Measurements from ENCODE around the gene ST6GALNAC2.
"Not testable (repeated sequence)": the region's sequence is repeated elsewhere in the genome, so short reads cannot be mapped to it uniquely, and the experiment has no call there.

Gene ST6GALNAC2

GRCh38 chr17:76585649-76586593, at the start of gene ST6GALNAC2:
Gene ST6GALNAC2, minus strand, starts transcription at chr17:76585860. Its CDS starts 52 bp downstream, at chr17:76585808.
- peak; percentile 48 to 56 for DNase-seq

GRCh38 chr17:76635039-76635438, 49.4 kb upstream of the ST6GALNAC2 start:
- no peak for DNase-seq

- no peak for DNase-seq
Measured at GRCh38 chr17:76633628-76634328, 48.1 kb upstream of the ST6GALNAC2 start.

GRCh38 chr17:76631821-76632565, 46.3 kb upstream of the ST6GALNAC2 start:
- DNase-seq: no peak

GRCh38 chr17:76630151-76630550, 44.5 kb upstream of the ST6GALNAC2 start:
- DNase-seq: no peak

GRCh38 chr17:76627510-76627909, 41.9 kb upstream of the ST6GALNAC2 start:
- DNase-seq: no peak

GRCh38 chr17:76626442-76626841, 40.8 kb upstream of the ST6GALNAC2 start:
- no peak for DNase-seq

- no peak for DNase-seq
Measured at GRCh38 chr17:76625496-76625895, 39.8 kb upstream of the ST6GALNAC2 start.

- peak; percentile 74 to 79 for DNase-seq
Measured at GRCh38 chr17:76623271-76624146, 37.8 kb upstream of the ST6GALNAC2 start.

- DNase-seq: no peak
Measured at GRCh38 chr17:76617838-76618237, 32.2 kb upstream of the ST6GALNAC2 start.

GRCh38 chr17:76614912-76615617, 29.4 kb upstream of the ST6GALNAC2 start:
- DNase-seq: no peak

- DNase-seq: peak in 1 of 2 donors; percentile 30
Measured at GRCh38 chr17:76614064-76614759, 28.6 kb upstream of the ST6GALNAC2 start.

GRCh38 chr17:76612977-76613851, 27.6 kb upstream of the ST6GALNAC2 start:
- no peak for DNase-seq

- no peak for DNase-seq
Measured at GRCh38 chr17:76612465-76612864, 26.8 kb upstream of the ST6GALNAC2 start.

- DNase-seq: no peak
Measured at GRCh38 chr17:76611758-76612157, 26.1 kb upstream of the ST6GALNAC2 start.

- DNase-seq: not testable (repeated sequence)
Measured at GRCh38 chr17:76611080-76611749, 25.6 kb upstream of the ST6GALNAC2 start.

GRCh38 chr17:76606685-76607084, 21.0 kb upstream of the ST6GALNAC2 start:
- not testable (repeated sequence) for DNase-seq

- no peak for DNase-seq
Measured at GRCh38 chr17:76601065-76601464, 15.4 kb upstream of the ST6GALNAC2 start.

All from CD4-positive, alpha-beta T cell treated with Interferon alpha-2 for 1 hour (primary cell).